Transverse colon (tissue), 3 donors: ENCODE results near the gene DGKZ.
A peak's percentile ranks its signal among the peaks of the same experiment; 100 is the strongest.

ENCODE experiments used
- CTCF ChIP-seq, 5 experiments: fragments of 200-600 bp in 3 of 5; fragments of 450-650 bp in 2 of 5; sonication (generic) in 3 of 5; IDR thresholded peaks; 1 replicate in 2 of 5; 2 replicates in 3 of 5; pipeline ENCODE4 v1.5.1; 2016 to 2017; ENCODE audit warnings: antibody characterized with exemption in 5 of 5, inconsistent platforms in 3 of 5, mild to moderate bottlenecking in 2 of 5, moderate library complexity in 1 of 5
- EP300 ChIP-seq: sonication (generic); formaldehyde crosslinking; IDR thresholded peaks from one replicate; pipeline ENCODE4 v1.6.1; 2017; ENCODE audit warnings: antibody characterized with exemption, low read depth
- POLR2A ChIP-seq: fragments of 450-650 bp; IDR thresholded peaks from one replicate; pipeline ENCODE4 v1.6.1; 2016; ENCODE audit warnings: antibody characterized with exemption, mild to moderate bottlenecking, moderate library complexity

- TF ChIP-seq CTCF (IDR thresholded peaks at IDR 0.05) (peak; percentile 69 to 76 (median 71)), POLR2A (no peak), EP300 (no peak)
Observed at GRCh38 chr11:46352063-46352841, 5.0 kb downstream of the DGKZ start.
